Measurements from ENCODE around the gene AP2A2.

Gene AP2A2

DNA sequence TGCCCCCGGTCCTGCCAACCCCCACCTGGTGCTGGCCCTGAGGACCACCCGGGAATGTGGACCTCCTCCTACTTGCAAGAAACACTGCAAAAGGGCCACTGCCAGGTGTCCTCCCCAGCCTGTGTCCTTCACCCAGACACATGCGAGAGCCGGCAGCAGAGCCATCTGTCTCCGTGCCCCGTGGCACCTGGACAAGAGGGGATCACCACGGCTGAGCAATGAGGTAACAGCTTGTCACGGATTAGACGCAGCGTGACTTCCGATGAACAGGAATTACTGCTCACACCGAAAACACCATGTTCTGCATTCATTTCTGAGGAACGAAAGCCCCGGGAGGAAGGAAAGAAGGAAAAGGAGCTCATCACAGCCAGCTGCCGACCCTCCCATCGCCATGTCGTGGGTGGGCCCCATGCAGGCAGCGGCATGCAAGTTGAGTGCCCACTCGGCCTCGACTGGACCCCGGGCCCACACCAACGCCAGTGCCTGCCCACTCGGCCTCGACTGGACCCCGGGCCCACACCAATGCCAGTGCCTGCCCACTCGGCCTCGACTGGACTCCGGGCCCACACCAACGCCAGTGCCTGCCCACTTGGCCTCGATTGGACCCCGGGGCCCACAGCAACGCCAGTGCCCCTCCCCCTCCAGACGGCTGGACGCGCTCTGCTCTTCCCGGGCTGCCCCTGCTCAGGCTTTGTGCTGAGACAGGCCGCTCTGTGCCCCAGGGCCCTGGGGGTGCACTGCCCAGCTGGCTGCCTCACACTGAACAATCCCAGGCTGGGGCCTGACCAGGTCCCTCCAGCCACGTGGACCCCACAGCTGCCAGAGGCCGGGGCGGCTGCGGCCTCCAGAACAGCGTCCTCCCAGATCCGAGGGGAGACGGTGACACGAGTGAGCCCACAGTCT, 37.1 kb upstream of the AP2A2 start:
- peaks cover 22% of the 10 kb centered on the region for H3K36me3 ChIP-seq (ENCODE audit: control insufficient read depth, low read length)
- H4K20me1 ChIP-seq (ENCODE audit: control insufficient read depth, insufficient read depth, low read depth, low read length), result no peaks in the 10 kb centered on the region
- H3K27ac ChIP-seq (ENCODE audit: low read depth, low read length), result no peak overlapping the region
- no peak overlapping the region for H3K4me3 ChIP-seq (ENCODE audit: low read length)
- no peaks in the 10 kb centered on the region for H3K9me2 ChIP-seq (replicated peaks; ENCODE audit: control insufficient read depth, low read length)
- H3K79me2 ChIP-seq (ENCODE audit: control insufficient read depth, low read length), result no peaks in the 10 kb centered on the region
- H3K27me3 ChIP-seq (ENCODE audit: control insufficient read depth, low read length), result no peaks in the 10 kb centered on the region
- H3K4me1 ChIP-seq (ENCODE audit: control insufficient read depth, low read length), result no peaks in the 10 kb centered on the region
- no peaks in the 10 kb centered on the region for H3F3A ChIP-seq (ENCODE audit: control insufficient read depth, insufficient read depth)
- TF ChIP-seq, protein P1, sequence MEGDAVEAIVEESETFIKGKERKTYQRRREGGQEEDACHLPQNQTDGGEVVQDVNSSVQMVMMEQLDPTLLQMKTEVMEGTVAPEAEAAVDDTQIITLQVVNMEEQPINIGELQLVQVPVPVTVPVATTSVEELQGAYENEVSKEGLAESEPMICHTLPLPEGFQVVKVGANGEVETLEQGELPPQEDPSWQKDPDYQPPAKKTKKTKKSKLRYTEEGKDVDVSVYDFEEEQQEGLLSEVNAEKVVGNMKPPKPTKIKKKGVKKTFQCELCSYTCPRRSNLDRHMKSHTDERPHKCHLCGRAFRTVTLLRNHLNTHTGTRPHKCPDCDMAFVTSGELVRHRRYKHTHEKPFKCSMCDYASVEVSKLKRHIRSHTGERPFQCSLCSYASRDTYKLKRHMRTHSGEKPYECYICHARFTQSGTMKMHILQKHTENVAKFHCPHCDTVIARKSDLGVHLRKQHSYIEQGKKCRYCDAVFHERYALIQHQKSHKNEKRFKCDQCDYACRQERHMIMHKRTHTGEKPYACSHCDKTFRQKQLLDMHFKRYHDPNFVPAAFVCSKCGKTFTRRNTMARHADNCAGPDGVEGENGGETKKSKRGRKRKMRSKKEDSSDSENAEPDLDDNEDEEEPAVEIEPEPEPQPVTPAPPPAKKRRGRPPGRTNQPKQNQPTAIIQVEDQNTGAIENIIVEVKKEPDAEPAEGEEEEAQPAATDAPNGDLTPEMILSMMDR (IDR thresholded peaks at IDR 0.05; ENCODE audit: low read depth, low read length, poor library complexity, severe bottlenecking), result no peak
- TF ChIP-seq EZH2phosphoT487 (IDR thresholded peaks at IDR 0.05; ENCODE audit: borderline replicate concordance, low read length), result no peak
- no peaks in the 10 kb centered on the region for H3K9me3 ChIP-seq (ENCODE audit: control insufficient read depth, insufficient read depth, low read length)
- H3K4me2 ChIP-seq (ENCODE audit: low read length), result no peak overlapping the region

DNA sequence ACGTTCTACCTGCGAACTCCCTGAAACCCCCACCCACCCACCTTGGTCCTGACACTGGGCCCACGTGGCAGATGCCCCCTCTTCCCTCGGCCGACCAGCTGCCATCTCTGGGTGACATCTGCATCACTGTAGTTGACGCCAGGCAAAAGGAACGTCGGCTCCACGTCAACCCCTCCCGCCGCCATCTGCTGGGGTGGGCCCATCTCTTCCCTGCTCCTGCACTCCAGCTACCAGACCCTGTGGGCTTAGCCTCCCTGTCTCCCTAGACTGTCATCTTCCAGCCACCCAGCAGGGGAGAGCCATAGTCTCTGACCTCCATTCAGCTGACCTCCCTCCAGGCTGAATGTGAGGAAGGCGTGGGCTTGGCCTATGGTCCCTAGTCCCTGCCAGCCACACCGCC, 36.4 kb upstream of the AP2A2 start:
- H3K79me2 ChIP-seq (ENCODE audit: control insufficient read depth, low read length), result no peaks in the 10 kb centered on the region
- TF ChIP-seq EZH2phosphoT487 (IDR thresholded peaks at IDR 0.05; ENCODE audit: borderline replicate concordance, low read length), result no peak
- TF ChIP-seq, protein P1 (IDR thresholded peaks at IDR 0.05; ENCODE audit: low read depth, low read length, poor library complexity, severe bottlenecking), result no peak
- H3K9me2 ChIP-seq (replicated peaks; ENCODE audit: control insufficient read depth, low read length), result no peaks in the 10 kb centered on the region
- peaks cover 20% of the 10 kb centered on the region for H3K36me3 ChIP-seq (ENCODE audit: control insufficient read depth, low read length)
- no peaks in the 10 kb centered on the region for H3K27me3 ChIP-seq (ENCODE audit: control insufficient read depth, low read length)
- H3K4me3 ChIP-seq (ENCODE audit: low read length), result no peak overlapping the region
- H3F3A ChIP-seq (ENCODE audit: control insufficient read depth, insufficient read depth), result no peaks in the 10 kb centered on the region
- H3K9me3 ChIP-seq (ENCODE audit: control insufficient read depth, insufficient read depth, low read length), result no peaks in the 10 kb centered on the region
- no peak overlapping the region for H3K4me2 ChIP-seq (ENCODE audit: low read length)
- H3K27ac ChIP-seq (ENCODE audit: low read depth, low read length), result no peak overlapping the region
- H4K20me1 ChIP-seq (ENCODE audit: control insufficient read depth, insufficient read depth, low read depth, low read length), result no peaks in the 10 kb centered on the region
- H3K4me1 ChIP-seq (ENCODE audit: control insufficient read depth, low read length), result no peaks in the 10 kb centered on the region

DNA sequence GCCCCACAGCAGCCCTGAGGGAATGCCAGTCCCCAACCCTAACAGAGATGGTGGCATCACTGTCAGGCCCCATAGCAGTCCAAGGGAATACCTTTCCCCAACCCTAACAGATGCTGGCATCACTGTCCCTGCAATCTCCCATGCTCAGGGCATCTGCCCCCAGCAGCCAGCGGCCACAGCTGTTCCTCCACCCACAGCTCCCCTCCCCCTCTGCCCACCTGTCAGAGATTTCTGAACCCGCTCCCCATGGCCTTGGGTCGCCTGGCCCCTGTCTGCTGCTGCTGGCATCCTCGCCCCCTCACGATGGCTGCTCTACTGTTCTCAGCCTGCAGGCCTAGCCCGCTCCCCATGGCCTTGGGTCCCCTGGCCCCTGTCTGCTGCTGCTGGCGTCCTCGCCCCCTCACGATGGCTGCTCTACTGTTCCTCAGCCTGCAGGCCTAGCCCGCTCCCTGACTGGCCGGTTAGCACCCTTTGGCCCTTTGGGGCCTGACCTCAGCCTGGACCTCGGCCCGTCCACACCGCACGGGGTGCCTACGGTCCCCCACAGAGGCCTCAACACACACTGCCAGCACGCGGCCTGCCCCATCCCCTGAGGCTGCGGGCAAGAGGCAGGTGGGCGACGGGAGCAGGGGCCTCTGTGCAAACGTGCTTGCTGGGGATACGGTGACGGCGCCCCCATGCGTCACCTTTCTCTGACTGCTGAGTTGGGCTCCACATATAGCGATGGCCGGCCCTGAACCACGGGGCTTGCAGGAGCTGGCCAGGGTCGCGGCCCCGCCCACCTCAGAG, 35.8 kb upstream of the AP2A2 start:
- Histone ChIP-seq H3F3A (ENCODE audit: control insufficient read depth, insufficient read depth) (no peaks in the 10 kb centered on the region), H3K4me1 (ENCODE audit: control insufficient read depth, low read length) (no peaks in the 10 kb centered on the region), H3K9me2 (replicated peaks; ENCODE audit: control insufficient read depth, low read length) (no peaks in the 10 kb centered on the region), H3K4me2 (ENCODE audit: low read length) (no peak overlapping the region), H3K4me3 (ENCODE audit: low read length) (no peak overlapping the region), H3K79me2 (ENCODE audit: control insufficient read depth, low read length) (no peaks in the 10 kb centered on the region), H3K27me3 (ENCODE audit: control insufficient read depth, low read length) (no peaks in the 10 kb centered on the region), H4K20me1 (ENCODE audit: control insufficient read depth, insufficient read depth, low read depth, low read length) (no peaks in the 10 kb centered on the region), H3K36me3 (ENCODE audit: control insufficient read depth, low read length) (peaks cover 17% of the 10 kb centered on the region; the same call in 1 of the 2 replicates), H3K9me3 (ENCODE audit: control insufficient read depth, insufficient read depth, low read length) (no peaks in the 10 kb centered on the region), H3K27ac (ENCODE audit: low read depth, low read length) (no peak overlapping the region)
- no peak for TF ChIP-seq EZH2phosphoT487 (IDR thresholded peaks at IDR 0.05; ENCODE audit: borderline replicate concordance, low read length)
- TF ChIP-seq, protein P1 (IDR thresholded peaks at IDR 0.05; ENCODE audit: low read depth, low read length, poor library complexity, severe bottlenecking), result no peak
